ENCODE results near the gene TM4SF4.
"Not testable (repeated sequence)": the region's sequence is repeated elsewhere in the genome, so short reads cannot be mapped to it uniquely, and the experiment has no call there.

The TM4SF4 gene

DNA sequence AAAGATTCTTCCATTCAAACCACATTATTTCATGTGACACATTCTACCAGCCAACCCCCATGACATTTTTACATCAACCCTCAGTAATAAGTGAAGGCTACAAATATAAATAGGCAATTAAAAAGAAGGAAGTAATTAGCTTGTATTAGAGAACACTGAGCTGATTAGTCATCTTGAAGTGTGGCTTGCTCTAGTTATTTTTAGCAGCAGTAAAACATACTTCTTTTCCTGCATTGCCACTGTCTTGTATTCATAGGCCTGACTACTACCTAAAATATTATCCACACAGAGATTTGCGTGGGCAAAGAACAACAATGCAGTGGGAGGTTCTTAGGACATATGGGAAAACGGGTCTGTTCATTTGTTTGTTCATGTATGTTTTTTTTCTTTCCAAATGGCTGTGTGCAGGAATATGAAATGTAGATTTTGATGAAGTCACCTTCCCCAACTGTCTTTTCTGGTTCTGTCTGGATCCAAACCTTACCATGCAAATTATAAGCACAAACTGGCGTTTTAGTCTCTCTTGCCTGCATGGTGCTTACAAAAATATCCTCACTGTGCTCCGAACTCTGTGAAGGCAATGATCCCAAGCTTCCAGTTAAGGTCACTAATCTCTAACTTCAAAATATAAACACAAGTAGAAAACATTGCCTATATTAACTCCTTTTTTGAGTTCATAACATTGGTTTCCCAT is 31.5 kb upstream of the TM4SF4 start:
- H3K4me3 ChIP-seq (ENCODE audit: low read length) = no peak overlapping the region
- H3K27ac ChIP-seq (ENCODE audit: low read depth, low read length) = no peak overlapping the region
- no peak overlapping the region for H3K9ac ChIP-seq (ENCODE audit: low read length)
- no peaks in the 10 kb centered on the region for H3K27me3 ChIP-seq (ENCODE audit: control insufficient read depth, insufficient read depth, low read length)
- no peaks in the 10 kb centered on the region for H3K36me3 ChIP-seq (ENCODE audit: control insufficient read depth, insufficient read depth, low read length)
- no peaks in the 10 kb centered on the region for H3K4me1 ChIP-seq (ENCODE audit: control insufficient read depth, insufficient read depth, low read length)

DNA sequence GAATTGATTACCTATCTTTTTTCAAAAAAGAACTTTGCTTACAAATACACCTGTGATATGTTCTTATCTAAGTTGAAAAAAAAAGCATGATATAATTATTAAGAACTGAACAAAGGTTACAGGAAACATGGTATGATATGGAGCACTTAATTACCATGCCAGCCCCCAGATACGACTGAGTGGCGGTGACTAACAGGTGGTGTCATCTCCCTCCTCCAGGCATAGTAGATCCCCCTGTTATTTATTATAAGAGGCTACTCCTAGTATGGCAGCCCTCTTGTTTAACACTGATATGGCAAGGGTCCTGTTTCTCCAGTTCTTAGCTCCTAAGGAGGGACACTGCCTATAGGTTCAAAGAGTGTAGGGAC is 31.0 kb upstream of the TM4SF4 start:
- no peak overlapping the region for H3K27ac ChIP-seq (ENCODE audit: low read depth, low read length)
- H3K9ac ChIP-seq (ENCODE audit: low read length) = no peak overlapping the region
- H3K4me1 ChIP-seq (ENCODE audit: control insufficient read depth, insufficient read depth, low read length) = no peaks in the 10 kb centered on the region
- no peak overlapping the region for H3K4me3 ChIP-seq (ENCODE audit: low read length)
- H3K36me3 ChIP-seq (ENCODE audit: control insufficient read depth, insufficient read depth, low read length) = no peaks in the 10 kb centered on the region
- H3K27me3 ChIP-seq (ENCODE audit: control insufficient read depth, insufficient read depth, low read length) = no peaks in the 10 kb centered on the region

DNA sequence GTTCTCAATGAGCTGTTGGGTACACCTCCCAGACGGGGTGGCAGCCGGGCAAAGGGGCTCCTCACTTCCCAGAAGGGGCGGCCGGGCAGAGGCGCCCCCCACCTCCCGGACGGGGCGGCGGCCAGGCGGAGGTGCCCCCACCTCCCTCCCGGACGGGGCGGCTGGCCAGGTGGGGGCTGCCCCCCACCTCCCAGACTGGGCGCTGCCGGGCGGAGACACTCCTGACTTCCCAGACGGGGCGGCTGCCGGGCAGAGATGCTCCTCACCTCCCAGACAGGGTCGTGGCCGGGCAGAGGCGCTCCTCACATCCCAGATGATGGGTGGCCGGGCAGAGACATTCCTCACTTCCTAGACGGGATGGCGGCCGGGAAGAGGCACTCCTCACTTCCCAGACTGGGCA is 29.6 kb upstream of the TM4SF4 start:
- H3K36me3 ChIP-seq (ENCODE audit: control insufficient read depth, insufficient read depth, low read length); H3K4me3 ChIP-seq (ENCODE audit: low read length); H3K9ac ChIP-seq (ENCODE audit: low read length); H3K27ac ChIP-seq (ENCODE audit: low read depth, low read length); H3K27me3 ChIP-seq (ENCODE audit: control insufficient read depth, insufficient read depth, low read length); H3K4me1 ChIP-seq (ENCODE audit: control insufficient read depth, insufficient read depth, low read length): not testable (repeated sequence)

DNA sequence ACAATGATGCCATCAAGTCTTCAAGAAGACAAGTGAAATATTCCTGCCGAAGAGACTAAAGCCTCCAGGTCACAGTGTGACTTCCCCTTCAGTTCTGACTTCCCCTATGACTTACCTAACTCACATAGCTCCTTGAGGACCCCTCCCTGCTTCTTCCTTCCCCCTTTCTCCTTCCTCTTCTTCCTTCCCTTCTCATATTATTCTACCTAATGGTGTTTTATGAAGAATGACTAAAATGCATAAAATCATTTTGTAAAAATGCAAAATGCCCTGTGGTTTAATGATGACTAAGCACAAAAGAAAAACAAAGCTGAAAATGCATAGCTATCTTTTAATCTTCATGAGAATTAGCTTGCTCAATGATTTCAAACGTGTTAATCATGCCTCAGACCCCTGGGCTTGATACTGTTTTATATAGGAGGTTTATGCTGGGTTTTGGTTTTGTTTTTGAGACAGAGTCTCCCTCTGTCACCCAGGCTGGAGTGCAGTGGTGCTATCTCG is 26.1 kb upstream of the TM4SF4 start:
- Histone ChIP-seq H3K36me3 (ENCODE audit: control insufficient read depth, insufficient read depth, low read length) (no peaks in the 10 kb centered on the region), H3K9ac (ENCODE audit: low read length) (no peak overlapping the region), H3K27ac (ENCODE audit: low read depth, low read length) (no peak overlapping the region), H3K4me1 (ENCODE audit: control insufficient read depth, insufficient read depth, low read length) (no peaks in the 10 kb centered on the region), H3K4me3 (ENCODE audit: low read length) (no peak overlapping the region), H3K27me3 (ENCODE audit: control insufficient read depth, insufficient read depth, low read length) (no peaks in the 10 kb centered on the region)

DNA sequence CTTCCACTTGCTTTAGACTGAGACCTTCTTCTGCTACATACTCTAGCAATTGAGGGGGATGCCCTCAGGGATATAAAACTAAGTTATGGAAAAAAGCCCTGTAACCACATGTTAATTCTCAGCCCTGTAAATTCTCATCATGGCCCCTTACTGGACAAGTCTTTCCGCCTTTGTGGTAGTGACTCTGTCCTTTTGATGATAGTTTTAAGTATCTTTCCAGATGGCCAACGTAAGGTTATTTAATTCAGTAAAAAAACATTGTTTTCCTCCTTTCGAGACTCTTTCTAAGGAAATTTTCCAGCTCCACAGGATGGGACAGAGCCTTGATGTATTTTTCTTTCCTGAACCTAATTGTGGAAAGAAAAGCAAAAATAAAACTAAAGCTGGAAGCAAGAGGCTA is 25.3 kb upstream of the TM4SF4 start:
- Histone ChIP-seq H3K9ac (ENCODE audit: low read length) (no peak overlapping the region), H3K4me3 (ENCODE audit: low read length) (no peak overlapping the region), H3K4me1 (ENCODE audit: control insufficient read depth, insufficient read depth, low read length) (no peaks in the 10 kb centered on the region), H3K36me3 (ENCODE audit: control insufficient read depth, insufficient read depth, low read length) (no peaks in the 10 kb centered on the region), H3K27me3 (ENCODE audit: control insufficient read depth, insufficient read depth, low read length) (no peaks in the 10 kb centered on the region), H3K27ac (ENCODE audit: low read depth, low read length) (no peak overlapping the region)

DNA sequence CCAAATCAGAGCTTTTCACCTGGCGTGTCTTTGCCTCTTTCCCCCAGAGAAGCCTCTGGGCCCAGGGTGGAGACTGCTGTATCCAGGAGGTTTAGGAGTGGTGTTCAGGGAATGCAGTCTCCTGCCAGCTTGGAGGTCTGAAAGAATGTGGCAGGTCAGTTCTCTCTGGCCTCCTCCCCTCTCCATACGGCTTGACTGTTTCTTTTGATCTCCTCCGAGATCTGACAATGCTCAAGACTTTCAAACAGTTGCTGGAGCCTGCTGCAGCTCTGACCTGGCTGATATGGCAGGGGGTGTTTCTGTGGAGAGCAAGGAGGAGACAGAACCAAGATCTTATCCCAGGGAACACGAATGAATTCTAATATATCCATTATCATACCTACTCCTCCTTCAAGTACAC is 24.7 kb upstream of the TM4SF4 start:
- Histone ChIP-seq H3K4me3 (ENCODE audit: low read length) (no peak overlapping the region), H3K27me3 (ENCODE audit: control insufficient read depth, insufficient read depth, low read length) (no peaks in the 10 kb centered on the region), H3K9ac (ENCODE audit: low read length) (no peak overlapping the region), H3K27ac (ENCODE audit: low read depth, low read length) (no peak overlapping the region), H3K36me3 (ENCODE audit: control insufficient read depth, insufficient read depth, low read length) (no peaks in the 10 kb centered on the region), H3K4me1 (ENCODE audit: control insufficient read depth, insufficient read depth, low read length) (no peaks in the 10 kb centered on the region)

DNA sequence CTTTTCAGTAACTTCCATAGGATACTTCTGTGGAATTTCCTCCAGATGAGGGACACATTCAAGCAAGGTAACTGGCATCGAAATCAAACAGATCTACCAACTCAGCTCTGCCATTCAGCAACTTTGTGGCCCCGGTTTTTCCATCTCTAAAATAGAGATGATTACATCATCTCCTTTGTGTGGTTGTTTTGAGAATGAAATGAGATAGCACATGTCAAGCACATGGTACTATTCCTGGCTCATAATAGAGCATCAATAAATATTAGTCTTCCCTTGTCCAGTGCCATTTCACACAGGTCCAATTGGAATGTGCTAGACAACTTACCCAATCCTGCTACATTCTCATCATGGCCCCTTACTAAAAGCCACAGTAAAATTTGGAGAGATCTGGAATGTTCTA is 24.2 kb upstream of the TM4SF4 start:
- Histone ChIP-seq H3K27me3 (ENCODE audit: control insufficient read depth, insufficient read depth, low read length) (no peaks in the 10 kb centered on the region), H3K4me1 (ENCODE audit: control insufficient read depth, insufficient read depth, low read length) (no peaks in the 10 kb centered on the region), H3K9ac (ENCODE audit: low read length) (no peak overlapping the region), H3K4me3 (ENCODE audit: low read length) (no peak overlapping the region), H3K36me3 (ENCODE audit: control insufficient read depth, insufficient read depth, low read length) (no peaks in the 10 kb centered on the region), H3K27ac (ENCODE audit: low read depth, low read length) (no peak overlapping the region)

DNA sequence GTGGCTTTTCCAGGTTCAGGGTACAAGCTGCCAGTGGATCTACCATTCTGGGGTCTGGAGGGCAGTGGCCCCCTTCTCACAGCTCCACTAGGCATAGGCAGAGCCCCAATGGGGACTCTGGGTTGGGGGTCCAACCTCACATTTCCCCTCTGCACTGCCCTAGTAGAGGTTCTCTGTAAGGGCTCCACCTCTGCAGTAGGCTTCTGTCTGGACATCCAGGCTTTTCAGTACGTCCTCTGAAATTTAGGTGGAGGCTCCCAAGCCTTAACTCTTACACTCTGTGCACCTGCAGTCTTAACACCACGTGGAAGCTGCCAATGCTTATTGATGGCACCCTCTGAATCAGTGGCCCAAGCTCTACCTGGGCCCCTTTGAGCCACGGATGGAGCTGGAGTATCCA is 22.5 kb upstream of the TM4SF4 start:
- H3K4me3 ChIP-seq (ENCODE audit: low read length) = no peak overlapping the region
- H3K9ac ChIP-seq (ENCODE audit: low read length) = no peak overlapping the region

DNA sequence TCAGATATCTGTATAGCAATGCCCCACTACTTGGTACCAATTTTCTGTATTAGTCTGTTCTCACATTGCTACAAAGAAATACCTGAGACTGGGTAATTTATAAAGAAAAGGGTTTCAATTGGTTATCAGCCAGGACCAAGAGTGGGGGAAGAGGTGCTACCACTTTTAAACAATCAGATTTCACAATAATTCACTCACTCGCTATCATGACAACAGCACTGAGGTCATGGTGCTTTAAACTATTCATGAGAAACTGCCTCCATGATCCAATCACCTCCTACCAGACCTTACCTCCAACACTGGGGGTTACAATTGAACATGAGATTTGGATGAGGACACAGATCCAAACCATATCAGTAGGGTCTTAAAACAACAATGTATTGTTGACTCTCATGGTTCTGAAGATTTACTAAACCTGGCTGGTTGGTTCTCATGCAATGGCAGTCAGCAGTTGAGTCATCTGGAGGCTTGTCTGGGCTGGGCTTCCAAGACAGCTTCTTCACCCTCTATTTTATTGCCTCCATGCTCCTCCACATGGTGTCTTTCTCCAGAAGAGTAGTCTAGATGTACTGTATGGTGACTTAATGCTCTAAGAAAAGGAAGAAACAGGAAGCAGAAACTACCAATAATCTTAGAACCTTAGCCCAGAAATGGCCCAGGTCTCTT is 21.2 kb upstream of the TM4SF4 start:
- H3K4me3 ChIP-seq (ENCODE audit: low read length) = no peak overlapping the region
- H3K9ac ChIP-seq (ENCODE audit: low read length) = no peak overlapping the region
- H3K4me1 ChIP-seq (ENCODE audit: control insufficient read depth, insufficient read depth, low read length) = no peaks in the 10 kb centered on the region
- no peaks in the 10 kb centered on the region for H3K27me3 ChIP-seq (ENCODE audit: control insufficient read depth, insufficient read depth, low read length)
- H3K27ac ChIP-seq (ENCODE audit: low read depth, low read length) = no peak overlapping the region
- no peaks in the 10 kb centered on the region for H3K36me3 ChIP-seq (ENCODE audit: control insufficient read depth, insufficient read depth, low read length)

More for the DNA sequence above, 22.5 kb upstream of the TM4SF4 start:
- H3K27ac ChIP-seq (ENCODE audit: low read depth, low read length) = no peak overlapping the region
- no peaks in the 10 kb centered on the region for H3K27me3 ChIP-seq (ENCODE audit: control insufficient read depth, insufficient read depth, low read length)
- no peaks in the 10 kb centered on the region for H3K36me3 ChIP-seq (ENCODE audit: control insufficient read depth, insufficient read depth, low read length)
- H3K4me1 ChIP-seq (ENCODE audit: control insufficient read depth, insufficient read depth, low read length) = no peaks in the 10 kb centered on the region

DNA sequence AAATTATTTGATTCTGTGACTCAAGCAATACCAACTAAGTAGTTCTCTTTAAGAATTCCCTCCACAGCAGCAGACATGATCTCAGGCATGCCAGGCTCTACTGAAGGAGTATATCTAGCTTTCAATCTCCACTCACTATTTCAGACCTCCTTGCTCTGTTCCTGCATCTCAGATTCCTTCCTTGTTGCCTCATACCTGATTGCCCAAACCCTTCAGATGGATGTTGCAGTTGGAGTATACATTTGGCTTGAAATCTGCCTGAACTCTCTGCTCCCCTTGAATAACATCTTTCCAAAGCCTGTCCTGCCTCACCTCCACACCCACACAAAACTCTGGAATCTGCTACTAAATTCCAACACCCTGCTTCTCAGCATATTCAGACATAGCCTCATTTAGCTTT is 19.8 kb upstream of the TM4SF4 start:
- no peaks in the 10 kb centered on the region for H3K4me1 ChIP-seq (ENCODE audit: control insufficient read depth, insufficient read depth, low read length)
- no peaks in the 10 kb centered on the region for H3K36me3 ChIP-seq (ENCODE audit: control insufficient read depth, insufficient read depth, low read length)
- no peak overlapping the region for H3K9ac ChIP-seq (ENCODE audit: low read length)
- H3K4me3 ChIP-seq (ENCODE audit: low read length) = no peak overlapping the region
- no peaks in the 10 kb centered on the region for H3K27me3 ChIP-seq (ENCODE audit: control insufficient read depth, insufficient read depth, low read length)
- H3K27ac ChIP-seq (ENCODE audit: low read depth, low read length) = no peak overlapping the region

DNA sequence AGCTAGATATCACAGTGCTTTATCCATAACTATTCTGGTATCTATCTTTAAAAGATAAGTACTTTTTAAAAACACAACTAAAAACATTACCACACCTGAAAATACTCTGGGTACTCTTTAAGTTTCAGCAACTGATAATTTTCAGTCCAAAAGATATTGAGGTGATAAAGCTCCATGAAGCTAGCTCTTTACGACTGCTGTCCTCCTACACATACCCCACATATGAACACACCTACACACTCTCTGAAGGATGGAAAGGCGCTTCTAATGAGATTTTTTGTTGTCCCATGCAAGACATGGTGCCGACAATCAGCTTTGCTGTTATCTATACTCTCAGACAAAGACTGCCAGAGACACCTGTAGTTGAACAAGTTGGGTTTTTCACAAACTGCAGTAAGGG is 19.1 kb upstream of the TM4SF4 start:
- H3K27ac ChIP-seq (ENCODE audit: low read depth, low read length) = no peak overlapping the region
- H3K4me1 ChIP-seq (ENCODE audit: control insufficient read depth, insufficient read depth, low read length) = no peaks in the 10 kb centered on the region
- H3K9ac ChIP-seq (ENCODE audit: low read length) = no peak overlapping the region
- H3K27me3 ChIP-seq (ENCODE audit: control insufficient read depth, insufficient read depth, low read length) = no peaks in the 10 kb centered on the region
- no peak overlapping the region for H3K4me3 ChIP-seq (ENCODE audit: low read length)
- H3K36me3 ChIP-seq (ENCODE audit: control insufficient read depth, insufficient read depth, low read length) = no peaks in the 10 kb centered on the region

DNA sequence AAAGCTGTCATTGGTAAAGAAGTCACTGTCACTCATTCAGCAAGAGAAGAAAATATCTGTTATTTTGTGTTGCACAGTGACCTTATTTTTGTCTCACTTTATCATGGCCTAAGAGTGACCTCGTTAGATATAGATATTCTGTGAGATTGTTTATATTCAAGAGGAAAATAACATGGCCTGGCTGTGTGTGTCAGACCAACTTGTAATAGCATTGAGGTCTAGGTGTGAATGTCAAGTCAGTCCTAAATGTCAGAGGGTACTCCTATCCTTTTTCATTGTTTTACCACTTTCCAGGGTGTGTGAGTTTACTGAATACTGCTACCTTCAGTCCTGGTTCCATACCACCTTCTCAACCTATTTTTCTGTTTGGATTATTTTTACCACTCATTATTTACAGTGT is 18.5 kb upstream of the TM4SF4 start:
- no peaks in the 10 kb centered on the region for H3K36me3 ChIP-seq (ENCODE audit: control insufficient read depth, insufficient read depth, low read length)
- H3K4me1 ChIP-seq (ENCODE audit: control insufficient read depth, insufficient read depth, low read length) = no peaks in the 10 kb centered on the region
- no peak overlapping the region for H3K27ac ChIP-seq (ENCODE audit: low read depth, low read length)
- no peak overlapping the region for H3K4me3 ChIP-seq (ENCODE audit: low read length)
- no peaks in the 10 kb centered on the region for H3K27me3 ChIP-seq (ENCODE audit: control insufficient read depth, insufficient read depth, low read length)
- H3K9ac ChIP-seq (ENCODE audit: low read length) = no peak overlapping the region

DNA sequence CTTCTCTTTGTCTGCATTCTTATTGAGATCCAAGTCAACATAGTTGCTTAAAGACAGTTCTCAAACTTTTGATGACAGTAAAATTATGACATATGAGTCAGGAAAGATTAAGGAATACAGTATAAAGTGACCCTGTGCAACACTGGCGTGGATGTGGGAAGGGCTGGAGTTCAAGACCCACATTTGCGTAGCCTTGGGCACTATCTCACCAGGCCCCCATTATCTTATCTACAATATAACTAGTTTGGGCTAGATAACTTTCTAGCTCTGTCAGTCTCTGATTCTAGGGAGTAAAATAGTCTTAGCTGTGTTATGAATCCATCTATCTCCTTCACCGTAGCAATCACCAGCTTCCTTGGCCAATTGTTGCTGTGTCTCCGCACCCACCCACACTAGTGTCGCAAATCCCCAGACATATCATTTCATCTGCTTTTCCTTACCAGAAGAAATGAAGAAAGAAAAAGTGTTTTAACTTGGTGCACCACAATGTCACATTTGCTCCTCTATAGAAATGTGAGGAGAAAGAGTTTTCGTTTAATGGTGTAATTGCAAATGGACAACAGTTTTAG is 14.9 kb upstream of the TM4SF4 start:
- no peak overlapping the region for H3K9ac ChIP-seq (ENCODE audit: low read length)
- H3K27ac ChIP-seq (ENCODE audit: low read depth, low read length) = no peak overlapping the region
- H3K4me3 ChIP-seq (ENCODE audit: low read length) = no peak overlapping the region
- H3K36me3 ChIP-seq (ENCODE audit: control insufficient read depth, insufficient read depth, low read length) = no peaks in the 10 kb centered on the region
- no peaks in the 10 kb centered on the region for H3K27me3 ChIP-seq (ENCODE audit: control insufficient read depth, insufficient read depth, low read length)
- no peaks in the 10 kb centered on the region for H3K4me1 ChIP-seq (ENCODE audit: control insufficient read depth, insufficient read depth, low read length)
